ENCODE measurements around the gene BUB1B.

The BUB1B gene

GRCh38 chr15:40239693-40240618 is 79.1 kb downstream of the BUB1B start:
- no peak for DNase-seq (ENCODE audit: low read depth in 2 of 2, low spot score in 1 of 2)

- no peak for DNase-seq (ENCODE audit: low read depth in 2 of 2, low spot score in 1 of 2)
Measured at GRCh38 chr15:40240619-40241221, 79.9 kb downstream of the BUB1B start.

- DNase-seq (ENCODE audit: low read depth in 2 of 2, low spot score in 1 of 2) = no peak
Measured at GRCh38 chr15:40241269-40242212, 80.7 kb downstream of the BUB1B start.

- no peak for DNase-seq (ENCODE audit: low read depth in 2 of 2, low spot score in 1 of 2)
Measured at GRCh38 chr15:40242213-40242599, 81.3 kb downstream of the BUB1B start.

- no peak for DNase-seq (ENCODE audit: low read depth in 2 of 2, low spot score in 1 of 2)
Measured at GRCh38 chr15:40242601-40243000, 81.7 kb downstream of the BUB1B start.

GRCh38 chr15:40243126-40243810 is 82.4 kb downstream of the BUB1B start:
- no peak for DNase-seq (ENCODE audit: low read depth in 2 of 2, low spot score in 1 of 2)

- no peak for DNase-seq (ENCODE audit: low read depth in 2 of 2, low spot score in 1 of 2)
Measured at GRCh38 chr15:40244961-40245523, 84.2 kb downstream of the BUB1B start.

- DNase-seq (ENCODE audit: low read depth in 2 of 2, low spot score in 1 of 2) = no peak
Measured at GRCh38 chr15:40245666-40246450, 85.0 kb downstream of the BUB1B start.

GRCh38 chr15:40246496-40247280 is 85.8 kb downstream of the BUB1B start:
- no peak for DNase-seq (ENCODE audit: low read depth in 2 of 2, low spot score in 1 of 2)

- DNase-seq (ENCODE audit: low read depth in 2 of 2, low spot score in 1 of 2) = no peak
Measured at GRCh38 chr15:40247406-40247971, 86.6 kb downstream of the BUB1B start.

- DNase-seq (ENCODE audit: low read depth in 2 of 2, low spot score in 1 of 2) = no peak
Measured at GRCh38 chr15:40248006-40248783, 87.3 kb downstream of the BUB1B start.

GRCh38 chr15:40249477-40250303 is 88.8 kb downstream of the BUB1B start:
- no peak for DNase-seq (ENCODE audit: low read depth in 2 of 2, low spot score in 1 of 2)

GRCh38 chr15:40250304-40250656 is 89.4 kb downstream of the BUB1B start:
- no peak for DNase-seq (ENCODE audit: low read depth in 2 of 2, low spot score in 1 of 2)

- no peak for DNase-seq (ENCODE audit: low read depth in 2 of 2, low spot score in 1 of 2)
Measured at GRCh38 chr15:40250771-40251483, 90.1 kb downstream of the BUB1B start.

- DNase-seq (ENCODE audit: low read depth in 2 of 2, low spot score in 1 of 2) = no peak
Measured at GRCh38 chr15:40251486-40252140, 90.7 kb downstream of the BUB1B start.

GRCh38 chr15:40252141-40252437 is 91.2 kb downstream of the BUB1B start:
- DNase-seq (ENCODE audit: low read depth in 2 of 2, low spot score in 1 of 2) = no peak
